ENCODE results near the gene EPGN.

DNA sequence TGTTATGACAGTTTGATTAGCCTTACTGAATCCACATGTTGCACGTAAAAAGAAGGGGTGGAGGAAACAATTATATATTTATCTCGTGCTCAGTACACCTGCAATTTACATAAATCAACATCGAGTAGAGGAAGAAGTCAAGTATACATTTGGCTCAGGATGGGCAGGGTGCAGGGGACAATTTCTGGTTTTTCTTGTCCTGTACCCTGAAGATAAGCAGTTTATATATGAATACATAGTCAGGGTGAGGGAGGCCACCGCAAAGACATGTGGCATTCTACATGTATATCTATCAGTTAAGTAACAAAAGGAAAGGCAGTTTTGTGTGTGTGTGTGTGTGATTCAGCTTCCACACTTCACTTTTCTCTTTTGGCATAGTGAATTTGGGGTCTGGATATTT lies 45.6 kb downstream of the EPGN start:
- no peak for TF ChIP-seq CTCF (IDR thresholded peaks at IDR 0.05; ENCODE audit: low read depth, low read length)
- TF ChIP-seq EZH2phosphoT487 (IDR thresholded peaks at IDR 0.05; ENCODE audit: low read depth), result no peak

All from OCI-LY3 (cell line).